BE2C (cell line): Measurements from ENCODE around the gene DTNA.
"Not testable (repeated sequence)": the region's sequence is repeated elsewhere in the genome, so short reads cannot be mapped to it uniquely, and the experiment has no call there.

Experiments used
- DNase-seq: peaks from one replicate; pipeline ENCODE4 v3.0.0-alpha.2; 2020
- H3K27me3 ChIP-seq: fragments of 250-450 bp; sonication (Bioruptor Pico); 2 replicates; pipeline ENCODE4 v1.5.1; 2020; ENCODE audit warnings: mild to moderate bottlenecking
- H3K36me3 ChIP-seq: fragments of 250-450 bp; sonication (Bioruptor Pico); 2 replicates; pipeline ENCODE4 v1.5.1; 2020; ENCODE audit warnings: mild to moderate bottlenecking
- H3K4me1 ChIP-seq: fragments of 250-450 bp; sonication (Bioruptor Pico); 2 replicates; pipeline ENCODE4 v1.5.1; 2020
- H3K4me3 ChIP-seq: 2 replicates; pipeline ENCODE4 v1.5.1; 2011; ENCODE audit warnings: low read depth, low read length
- H3K9me3 ChIP-seq: fragments of 250-450 bp; sonication (Bioruptor Pico); 2 replicates; pipeline ENCODE4 v1.5.1; 2020
- CTCF ChIP-seq: IDR thresholded peaks from 2 replicates; pipeline ENCODE4 v1.5.1; 2012; ENCODE audit warnings: mild to moderate bottlenecking, low read depth, low read length

The DTNA gene

DNA sequence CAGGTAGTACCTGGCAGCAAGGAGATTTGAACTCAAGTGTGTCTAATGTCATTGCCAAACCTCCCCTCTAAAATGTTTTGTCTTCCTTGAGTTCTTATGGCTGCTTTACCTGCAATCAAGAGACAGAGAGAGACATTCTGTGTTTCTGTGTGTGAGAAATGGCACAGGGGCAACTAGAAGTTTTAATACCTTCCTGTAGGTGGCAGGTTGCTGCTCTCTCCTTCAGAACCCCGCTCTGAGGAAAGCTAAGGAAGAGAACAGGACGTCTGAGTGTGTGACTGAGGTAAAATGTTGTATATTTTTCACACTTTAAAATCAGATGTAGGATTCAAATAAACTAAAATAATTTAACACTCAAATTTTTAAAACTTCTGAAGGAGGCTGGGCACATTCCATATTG, 19.2 kb downstream of the DTNA start:
- Histone ChIP-seq H3K4me1 (no peaks in the 10 kb centered on the region), H3K36me3 (no peaks in the 10 kb centered on the region), H3K9me3 (no peaks in the 10 kb centered on the region), H3K4me3 (no peak overlapping the region), H3K27me3 (no peaks in the 10 kb centered on the region)
- peak; percentile 47 for TF ChIP-seq CTCF
- DNase-seq, result no peak

- Histone ChIP-seq H3K4me1 (no peaks in the 10 kb centered on the region), H3K36me3 (no peaks in the 10 kb centered on the region), H3K27me3 (no peaks in the 10 kb centered on the region), H3K9me3 (no peaks in the 10 kb centered on the region), H3K4me3 (no peak overlapping the region)
- no peak for DNase-seq
- no peak for TF ChIP-seq CTCF
These were observed 19.8 kb downstream of the DTNA start for GRCh38 chr18:34729740-34730355.

DNA sequence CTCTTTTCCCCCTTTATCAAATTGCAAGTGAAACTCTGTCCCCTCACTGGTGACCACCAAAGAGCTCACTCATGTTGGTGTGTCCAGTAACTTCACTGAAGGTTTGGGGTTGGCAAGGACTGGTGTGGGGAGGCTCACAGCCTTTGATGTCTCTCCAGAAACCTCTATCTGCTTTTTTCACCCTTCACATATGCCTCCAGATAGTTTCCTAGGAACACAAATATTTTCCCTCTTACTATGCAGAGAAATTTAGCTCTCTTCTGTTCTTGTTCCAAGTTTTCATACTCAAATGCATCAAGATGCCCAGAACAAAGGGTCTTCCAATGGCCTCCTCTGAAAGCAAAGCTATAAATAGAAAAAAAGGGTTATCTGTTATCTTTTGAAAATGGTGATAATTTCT, 20.7 kb downstream of the DTNA start:
- TF ChIP-seq CTCF, result no peak
- Histone ChIP-seq H3K27me3 (no peaks in the 10 kb centered on the region), H3K4me3 (no peak overlapping the region), H3K9me3 (no peaks in the 10 kb centered on the region), H3K36me3 (no peaks in the 10 kb centered on the region), H3K4me1 (no peaks in the 10 kb centered on the region)
- DNase-seq, result no peak

DNA sequence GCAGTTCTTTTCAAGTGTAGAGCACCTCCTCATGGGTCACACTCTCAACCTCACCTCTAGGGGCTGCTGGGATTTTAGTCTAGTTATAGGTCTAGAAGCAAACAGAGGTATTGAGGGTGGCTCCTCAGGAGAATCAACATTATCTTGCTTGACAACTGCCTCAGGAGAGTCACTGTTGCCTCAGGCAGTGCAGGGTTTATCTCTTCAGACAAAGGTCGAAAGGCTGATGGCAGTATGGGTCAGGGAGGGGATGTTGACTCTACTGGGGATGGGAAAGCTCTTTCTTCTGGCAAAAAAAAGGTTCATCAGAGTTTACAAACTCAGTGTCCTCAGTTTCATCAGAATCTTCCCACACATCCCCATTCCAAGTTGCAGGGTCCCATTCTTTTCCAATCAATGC, 24.0 kb downstream of the DTNA start:
- TF ChIP-seq CTCF, result no peak
- DNase-seq, result no peak
- Histone ChIP-seq H3K27me3 (no peaks in the 10 kb centered on the region), H3K4me3 (no peak overlapping the region), H3K4me1 (no peaks in the 10 kb centered on the region), H3K36me3 (no peaks in the 10 kb centered on the region), H3K9me3 (no peaks in the 10 kb centered on the region)

GRCh38 chr18:34734526-34734925, 24.4 kb downstream of the DTNA start:
- not testable (repeated sequence) for H3K36me3 ChIP-seq, H3K4me3 ChIP-seq, H3K4me1 ChIP-seq, H3K27me3 ChIP-seq, DNase-seq, H3K9me3 ChIP-seq

GRCh38 chr18:34738175-34738894, 28.2 kb downstream of the DTNA start:
- DNase-seq, result no peak
- Histone ChIP-seq H3K36me3 (no peaks in the 10 kb centered on the region), H3K9me3 (no peaks in the 10 kb centered on the region), H3K27me3 (no peaks in the 10 kb centered on the region), H3K4me3 (no peak overlapping the region), H3K4me1 (no peaks in the 10 kb centered on the region)
- no peak for TF ChIP-seq CTCF
